GM21717 (cell line): Measurements from ENCODE around the gene DSC3.
A peak's percentile ranks its signal among the peaks of the same experiment; 100 is the strongest.

Experiments
- ATAC-seq: cut with Tn5 transposase; IDR thresholded peaks from one replicate; pipeline ENCODE4 v1.9.1; 2021; ENCODE audit warnings: mild to moderate bottlenecking, moderate library complexity; ENCODE audit not compliant: unreplicated experiment

Gene DSC3

DNA sequence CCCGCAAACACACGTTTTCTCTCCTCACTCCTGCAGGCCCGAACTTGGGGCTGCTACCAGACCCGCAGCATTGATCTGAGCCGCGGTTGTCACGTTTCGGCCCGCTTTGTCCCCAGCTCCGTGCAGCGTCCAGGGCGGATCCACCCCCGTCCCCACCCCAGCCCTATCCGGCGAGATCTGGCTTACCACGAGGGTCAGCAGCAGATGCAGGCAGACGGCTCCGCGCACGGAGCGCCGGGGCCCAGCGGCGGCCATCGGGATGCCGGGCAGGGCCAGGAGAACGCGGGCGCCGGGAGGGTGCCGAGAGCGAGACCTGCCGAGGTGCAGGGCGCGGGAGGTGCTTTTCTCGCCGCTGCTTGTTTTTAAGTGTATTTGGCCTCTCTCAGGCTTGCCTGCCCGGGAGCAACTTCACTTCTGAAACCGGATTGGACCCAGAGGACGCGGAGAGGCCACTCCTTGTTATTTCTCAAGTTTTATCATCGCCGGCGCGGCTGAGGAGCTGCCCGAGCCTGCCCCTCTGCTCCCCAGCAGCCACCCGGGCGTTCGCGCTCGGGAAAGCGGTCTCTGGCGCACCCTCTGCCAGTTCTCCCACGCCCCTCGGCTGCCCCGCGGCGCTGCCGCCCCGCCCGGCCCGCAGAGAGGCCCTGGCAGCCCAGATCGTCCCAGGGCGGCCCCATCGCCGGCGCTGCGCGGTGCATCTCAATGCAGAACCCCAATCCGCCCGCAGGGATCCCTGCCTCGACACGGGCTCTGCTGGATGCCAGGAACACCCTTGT, at the start of gene DSC3:
Gene DSC3, minus strand, starts transcription at position 337 of the 776 bp plus-strand sequence. Its CDS starts 82 bp downstream, at position 255.
- ATAC-seq: no peak

DNA sequence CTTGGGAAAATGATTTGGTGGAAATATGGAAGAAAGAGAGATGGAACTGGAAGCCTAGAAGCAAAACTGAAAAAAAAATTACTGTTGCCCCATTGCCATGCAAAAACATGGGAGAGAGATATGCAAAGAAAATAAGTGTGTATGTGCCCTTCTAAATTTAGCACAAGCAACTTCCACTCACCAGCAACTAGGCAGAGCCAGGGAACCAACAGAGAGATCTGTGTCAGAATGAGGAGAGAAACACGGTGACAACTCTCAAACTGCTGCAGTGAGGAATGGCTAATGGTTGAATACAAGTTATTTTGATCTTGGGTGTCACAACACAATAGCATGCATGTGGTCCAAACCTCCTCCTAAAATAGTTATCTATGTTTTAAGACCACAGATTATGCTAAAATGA, 48.8 kb upstream of the DSC3 start:
- ATAC-seq: no peak

DNA sequence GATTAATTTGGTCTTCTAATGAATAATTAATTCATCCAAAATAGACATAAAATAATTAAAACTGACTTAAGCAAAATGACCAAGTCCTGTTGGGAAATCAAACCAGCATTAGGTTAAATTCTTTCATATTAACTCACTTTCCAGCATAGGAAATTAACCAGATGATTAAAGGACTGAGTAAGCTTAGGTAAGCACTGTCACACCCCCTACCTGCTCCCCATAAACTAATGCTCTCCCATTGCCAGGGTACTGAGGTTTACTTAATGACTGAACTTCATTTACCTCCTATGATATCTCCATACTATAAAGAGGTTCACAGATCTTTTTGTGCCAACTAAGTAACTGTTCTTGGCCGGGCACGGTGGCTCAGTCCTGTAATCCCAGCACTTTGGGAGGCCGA, 46.0 kb upstream of the DSC3 start:
- no peak for ATAC-seq

DNA sequence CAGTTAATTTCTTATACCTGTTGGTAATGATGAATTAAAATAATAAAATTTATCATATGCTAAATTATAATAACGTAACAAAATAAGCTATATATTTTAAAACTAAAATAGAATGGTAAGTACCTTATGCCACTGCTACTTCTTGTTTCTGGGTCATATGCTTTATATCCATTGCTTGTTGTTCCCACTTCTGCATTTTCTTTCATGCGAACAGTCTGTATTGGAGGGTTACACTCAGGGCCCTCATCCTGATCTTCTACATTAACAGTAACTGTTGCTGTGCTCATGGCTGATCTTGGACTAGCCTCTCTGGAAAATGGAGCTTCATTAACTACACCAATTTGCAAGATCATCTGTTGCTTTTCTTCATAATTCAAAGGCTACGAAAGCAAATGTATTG, 37.4 kb upstream of the DSC3 start:
- ATAC-seq: no peak

- ATAC-seq: no peak
Measured at GRCh38 chr18:31077878-31078277, 35.3 kb upstream of the DSC3 start.

DNA sequence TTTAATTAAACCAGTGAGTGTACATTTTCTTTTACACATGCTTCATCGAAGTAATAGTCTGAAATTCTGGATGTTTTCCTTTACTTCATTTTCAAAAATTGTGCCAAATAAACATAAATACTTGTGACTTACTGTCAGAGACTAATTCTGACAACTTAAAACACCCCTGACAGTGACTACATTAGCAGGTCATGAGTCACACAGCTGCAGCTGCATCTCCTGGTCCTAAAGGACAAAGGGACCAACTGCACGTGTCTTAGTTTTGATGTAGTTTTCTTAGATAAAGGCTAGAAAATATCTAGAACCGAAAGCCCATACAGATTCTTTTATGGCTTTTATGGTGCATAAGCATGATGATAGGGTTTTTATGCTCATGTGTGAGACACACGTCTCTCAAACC, 29.6 kb upstream of the DSC3 start:
- no peak for ATAC-seq

GRCh38 chr18:31070206-31070605, 27.7 kb upstream of the DSC3 start:
- no peak for ATAC-seq

DNA sequence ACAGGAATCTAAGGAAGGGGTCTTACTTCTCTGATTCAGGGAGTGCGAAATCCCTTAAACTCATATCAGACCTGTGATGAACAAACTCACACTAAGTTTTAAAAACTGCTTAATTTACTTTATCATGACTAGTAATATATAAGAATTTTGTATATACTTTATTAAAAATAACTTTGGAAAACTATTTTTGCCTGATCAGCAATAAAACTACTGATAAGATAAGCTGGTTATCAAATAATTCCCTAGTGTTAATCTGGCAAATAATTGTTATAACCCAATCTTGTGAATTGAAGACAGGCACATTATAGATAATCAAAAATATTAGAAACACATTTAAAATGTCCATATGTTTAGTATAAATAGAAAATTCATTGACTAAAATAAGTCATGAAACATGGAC, 23.7 kb upstream of the DSC3 start:
- no peak for ATAC-seq

GRCh38 chr18:31065036-31065773, 22.7 kb upstream of the DSC3 start:
- ATAC-seq: no peak

GRCh38 chr18:31064130-31064529, 21.6 kb upstream of the DSC3 start:
- peak; percentile 80 for ATAC-seq

DNA sequence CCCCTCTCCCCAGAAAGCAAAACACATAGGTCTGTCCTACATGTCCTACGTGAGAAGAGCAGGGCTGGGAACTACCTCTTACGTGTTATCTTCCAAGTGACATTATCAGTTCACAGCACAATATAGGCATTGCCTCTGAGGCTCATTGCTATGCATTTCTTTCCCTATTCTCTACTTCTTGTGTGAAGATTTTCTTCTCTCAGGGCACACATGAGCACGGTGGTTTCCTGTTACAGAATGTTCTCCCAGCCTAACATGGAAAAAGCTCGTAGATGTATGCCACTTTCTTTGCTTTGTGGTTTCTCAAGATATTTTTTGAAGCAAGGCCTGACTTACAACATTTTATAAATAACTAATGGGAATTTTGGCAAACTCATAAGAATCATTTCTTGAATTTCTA, 19.4 kb upstream of the DSC3 start:
- no peak for ATAC-seq

- ATAC-seq: no peak
Measured at GRCh38 chr18:31058897-31059296, 16.4 kb upstream of the DSC3 start.

DNA sequence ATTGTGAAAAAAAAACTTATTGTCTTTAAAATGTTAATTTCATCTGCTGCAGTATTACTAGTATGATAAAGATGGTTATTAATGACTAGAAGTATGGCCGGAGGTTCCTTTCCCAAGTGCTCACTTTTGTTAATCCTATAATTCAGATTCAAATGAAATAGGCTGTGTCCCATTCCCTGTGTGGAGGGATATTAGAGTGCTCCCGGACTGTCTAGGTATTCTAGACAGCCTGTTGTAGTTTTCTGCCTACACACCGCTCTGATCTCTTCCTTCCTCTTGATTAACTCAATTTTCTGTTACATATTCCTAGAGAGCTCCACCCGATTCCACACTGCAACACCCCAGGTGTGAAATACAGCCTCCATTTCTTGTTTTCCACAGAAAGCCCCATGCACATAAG, 15.4 kb upstream of the DSC3 start:
- ATAC-seq: no peak

DNA sequence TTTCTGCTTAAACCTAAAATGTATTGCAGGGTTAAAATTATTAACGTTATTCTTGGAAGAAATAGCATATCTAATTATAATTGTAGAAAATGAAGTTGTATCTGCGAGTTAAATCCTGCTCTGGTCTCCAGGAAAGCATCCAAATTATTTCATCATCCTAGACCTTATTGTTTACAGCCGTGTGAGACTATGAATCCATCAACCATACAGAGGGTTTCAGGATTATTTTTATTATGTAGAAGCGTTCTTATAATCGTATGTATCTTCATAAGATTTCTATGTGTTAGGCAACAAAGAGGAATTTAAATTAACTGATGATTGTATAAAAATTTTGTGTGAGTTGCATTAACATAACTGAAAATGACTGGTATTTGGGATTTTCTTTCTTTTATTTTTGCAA, 14.5 kb upstream of the DSC3 start:
- ATAC-seq: no peak

GRCh38 chr18:31056296-31056695, 13.8 kb upstream of the DSC3 start:
- no peak for ATAC-seq

GRCh38 chr18:31050635-31051034, 8.1 kb upstream of the DSC3 start:
- ATAC-seq: no peak

- no peak for ATAC-seq
Measured at GRCh38 chr18:31049189-31049588, 6.6 kb upstream of the DSC3 start.

- no peak for ATAC-seq
Measured at GRCh38 chr18:31048216-31048615, 5.7 kb upstream of the DSC3 start.

- no peak for ATAC-seq
Measured at GRCh38 chr18:31046916-31047315, 4.4 kb upstream of the DSC3 start.

- ATAC-seq: no peak
Measured at GRCh38 chr18:31045599-31045998, 3.1 kb upstream of the DSC3 start.

- ATAC-seq: no peak
Measured at GRCh38 chr18:31044926-31045325, 2.4 kb upstream of the DSC3 start.

- no peak for ATAC-seq
Measured at GRCh38 chr18:31043709-31044108, 1.2 kb upstream of the DSC3 start.

DNA sequence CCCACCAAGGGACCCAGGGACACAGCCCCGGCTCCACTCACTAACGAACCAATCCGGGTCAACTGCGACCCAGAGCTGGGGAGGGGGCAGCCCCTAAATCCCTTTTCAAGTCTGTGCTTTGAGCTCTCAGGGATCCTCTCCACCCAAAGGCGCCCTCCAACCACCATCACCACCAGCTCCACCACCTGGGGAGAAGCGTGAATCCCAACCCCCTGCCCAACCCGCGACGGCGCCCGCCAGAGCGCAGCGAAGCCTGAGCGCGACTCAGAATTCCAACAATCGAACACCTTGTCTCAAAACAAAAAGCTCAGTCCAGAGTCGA, 497 bp downstream of the DSC3 start:
- no peak for ATAC-seq
